Prostate gland (tissue), 2 donors: ENCODE results near the gene NPVF. TPM values are rescaled to one million over a fixed set of nuclear protein-coding genes. Genes with fewer than 3 reads are reported as not detected.
A peak's percentile ranks its signal among the peaks of the same experiment; 100 is the strongest.

ENCODE experiments used
- DNase-seq: peaks from one replicate; pipeline ENCODE4 v3.0.0-alpha.2; 2019; ENCODE audit warnings: low spot score
- H3K27ac ChIP-seq, 2 donors: fragments of 200-600 bp; sonication (generic); 2 replicates each; pipeline ENCODE4 v1.5.1; 2017 to 2019
- H3K27me3 ChIP-seq: fragments of 200-600 bp; sonication (generic); replicated peaks from 2 replicates; pipeline ENCODE4 v1.5.1; 2019; ENCODE audit not compliant: insufficient read depth
- H3K36me3 ChIP-seq, 2 donors: fragments of 200-600 bp; sonication (generic); 1 replicate in 1 of 2; 2 replicates in 1 of 2; pipeline versions ENCODE4 v1.5.1 to v1.8.1; 2017 to 2019
- H3K4me1 ChIP-seq: fragments of 200-600 bp; sonication (generic); replicated peaks from 2 replicates; pipeline ENCODE4 v1.5.1; 2019
- H3K4me3 ChIP-seq, 2 donors: fragments of 200-600 bp; sonication (generic); 2 replicates each; pipeline ENCODE4 v1.5.1; 2017 to 2019
- H3K9me3 ChIP-seq: fragments of 200-600 bp; sonication (generic); 2 replicates; pipeline ENCODE4 v1.5.1; 2017
- CTCF ChIP-seq, 4 experiments: fragments of 200-600 bp in 2 of 4; fragments of 450-650 bp in 2 of 4; sonication (generic) in 2 of 4; IDR thresholded peaks; 1 replicate in 3 of 4; 2 replicates in 1 of 4; pipeline ENCODE4 v1.5.1; 2016 to 2019; ENCODE audit warnings: antibody characterized with exemption in 4 of 4, mild to moderate bottlenecking in 2 of 4, moderate library complexity in 2 of 4
- POLR2A ChIP-seq: fragments of 450-650 bp; IDR thresholded peaks from one replicate; pipeline ENCODE4 v1.6.1; 2016; ENCODE audit warnings: antibody characterized with exemption, mild to moderate bottlenecking
- POLR2AphosphoS5 ChIP-seq: sonication (generic); formaldehyde crosslinking; IDR thresholded peaks from one replicate; pipeline ENCODE4 v1.6.1; 2017; ENCODE audit warnings: antibody characterized with exemption
- WGBS: methylation state at CpG from one replicate; pipeline ENCODE4 v1.1.5; 2018; 5-methylcytosine and 5-hydroxymethylcytosine counted together
- intact Hi-C: fragments of 100-400 bp; cut with DNase I; formaldehyde crosslinking; loops from one replicate; pipeline ENCODE4 v1.14.2; 2022
- total RNA-seq, 2 donors: library from RNA; depleted of rRNA; stranded (reverse); fragments of >200 nt; gene quantifications; one replicate each; pipeline ENCODE4 v1.1.0, GENCODE V29; 2016

Gene NPVF
- total RNA-seq, 2 donors from 2014 or later, result not detected

- 14% methylated on average over 5 of the region's 5 CpGs for WGBS
- intact Hi-C loops, result no loop called here
- no peaks in the 10 kb centered on the region for H3K27me3 ChIP-seq
- TF ChIP-seq CTCF (IDR thresholded peaks at IDR 0.05), result no peak
- TF ChIP-seq POLR2AphosphoS5, result no peak
- TF ChIP-seq POLR2A, result no peak
- H3K36me3 ChIP-seq, result no peaks in the 10 kb centered on the region
- no peak for DNase-seq
- H3K9me3 ChIP-seq, result no peaks in the 10 kb centered on the region
- H3K27ac ChIP-seq, result peak overlapping the region in 1 of 2 donors; percentile 7
- H3K4me1 ChIP-seq, result no peaks in the 10 kb centered on the region
- peak overlapping the region in 1 of 2 donors; percentile 1 for H3K4me3 ChIP-seq
These were observed 32.7 kb upstream of the NPVF start for GRCh38 chr7:25260862-25261494.

- TF ChIP-seq POLR2AphosphoS5 (no peak), CTCF (IDR thresholded peaks at IDR 0.05) (peak; percentile 70 to 89 (median 79))
- Histone ChIP-seq H3K4me3 (no peak overlapping the region), H3K4me1 (no peaks in the 10 kb centered on the region), H3K9me3 (no peaks in the 10 kb centered on the region), H3K36me3 (no peaks in the 10 kb centered on the region), H3K27me3 (no peaks in the 10 kb centered on the region), H3K27ac (no peak overlapping the region)
- WGBS, result 29% methylated on average over 13 of the region's 13 CpGs
- intact Hi-C loops, result loop anchor here (2.0 to 5.0 kb wide), 3 partner anchors 129 to 593 kb away; no protein-coding TSS in a partner anchor
- peak; percentile 50 for DNase-seq
These were observed 31.4 kb upstream of the NPVF start for GRCh38 chr7:25259487-25260243.

- WGBS, result 94% methylated on average over 6 of the region's 6 CpGs
These were observed 28.1 kb upstream of the NPVF start for GRCh38 chr7:25256333-25256819.

DNA sequence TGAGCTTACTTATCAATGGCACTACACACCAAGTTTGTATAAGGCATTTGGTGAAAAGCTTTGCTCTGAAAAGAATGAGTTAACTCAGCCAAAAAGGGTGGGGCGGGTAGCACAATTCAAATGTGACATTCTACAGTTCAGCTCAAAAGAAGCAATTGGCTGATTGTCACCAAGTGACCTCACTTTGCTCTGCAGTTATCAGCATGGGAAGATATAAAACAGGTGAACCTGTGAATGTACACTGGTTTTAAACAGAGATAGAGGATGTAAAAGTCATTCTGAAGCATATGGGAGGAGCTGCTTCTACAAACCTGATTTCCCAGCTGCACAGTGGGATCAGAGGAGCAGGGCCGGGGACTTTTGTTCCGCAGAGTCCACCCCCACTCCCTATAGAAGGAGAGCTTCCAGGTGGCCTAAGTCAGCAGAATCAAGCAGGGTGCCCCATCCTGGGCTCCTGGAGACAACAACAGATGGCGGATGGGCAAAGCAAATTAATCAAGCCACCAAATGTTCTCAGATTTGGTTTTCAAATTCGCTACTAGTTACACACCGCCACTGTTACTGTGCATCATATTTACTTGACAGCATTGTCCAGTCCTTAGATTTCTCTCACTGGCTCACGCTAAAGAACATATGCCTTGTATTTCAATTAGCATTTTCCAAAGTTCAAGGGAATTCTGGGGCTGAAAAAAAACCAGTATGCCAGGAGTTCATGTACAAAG is 27.5 kb upstream of the NPVF start:
- no peaks in the 10 kb centered on the region for H3K9me3 ChIP-seq
- WGBS, result 82% methylated on average over 7 of the region's 7 CpGs
- H3K4me3 ChIP-seq, result no peak overlapping the region
- no peak overlapping the region for H3K27ac ChIP-seq
- H3K27me3 ChIP-seq, result no peaks in the 10 kb centered on the region
- DNase-seq, result no peak
- TF ChIP-seq POLR2A, result no peak
- no peak for TF ChIP-seq CTCF (IDR thresholded peaks at IDR 0.05)
- TF ChIP-seq POLR2AphosphoS5, result no peak
- no peaks in the 10 kb centered on the region for H3K36me3 ChIP-seq
- H3K4me1 ChIP-seq, result peaks cover under 1% of the 10 kb centered on the region
- intact Hi-C loops, result loop anchor here (5.0 kb wide), 2 partner anchors 312 to 597 kb away; no protein-coding TSS in a partner anchor

More at GRCh38 chr7:25256333-25256819, 28.1 kb upstream of the NPVF start:
- H3K4me3 ChIP-seq, result no peak overlapping the region
- H3K27me3 ChIP-seq, result no peaks in the 10 kb centered on the region
- DNase-seq, result no peak
- H3K36me3 ChIP-seq, result no peaks in the 10 kb centered on the region
- no peaks in the 10 kb centered on the region for H3K4me1 ChIP-seq
- no peaks in the 10 kb centered on the region for H3K9me3 ChIP-seq
- no peak for TF ChIP-seq POLR2AphosphoS5
- no peak overlapping the region for H3K27ac ChIP-seq
- intact Hi-C loops, result loop anchor here (5.0 kb wide), 2 partner anchors 311 to 596 kb away; no protein-coding TSS in a partner anchor

DNA sequence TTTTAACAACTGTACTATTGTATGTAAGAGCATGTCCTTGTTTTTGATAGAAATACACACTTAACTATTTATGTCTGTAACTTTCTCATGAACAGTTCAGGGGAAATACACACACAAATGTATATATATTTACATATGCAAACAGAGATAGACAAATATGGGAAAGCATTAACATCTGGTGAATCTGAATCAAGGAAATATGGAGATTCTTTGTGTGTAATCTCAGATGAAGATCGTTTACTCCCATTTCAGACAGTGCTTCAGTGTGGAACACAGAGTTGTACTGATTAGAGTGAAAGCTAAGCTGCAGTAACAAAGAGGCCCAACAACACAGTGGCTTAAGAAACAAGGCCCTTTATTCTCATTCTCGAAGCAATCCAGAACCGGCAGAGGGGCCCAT is 26.3 kb upstream of the NPVF start:
- TF ChIP-seq POLR2A, result no peak
- TF ChIP-seq CTCF (IDR thresholded peaks at IDR 0.05), result no peak
- Histone ChIP-seq H3K27ac (no peak overlapping the region), H3K4me3 (no peak overlapping the region), H3K36me3 (no peaks in the 10 kb centered on the region), H3K27me3 (no peaks in the 10 kb centered on the region), H3K9me3 (no peaks in the 10 kb centered on the region), H3K4me1 (peaks cover 7% of the 10 kb centered on the region)
- no peak for DNase-seq
- 89% methylated on average over 3 of the region's 3 CpGs for WGBS
- intact Hi-C loops, result loop anchor here (5.0 kb wide), 2 partner anchors 313 to 598 kb away; no protein-coding TSS in a partner anchor
